ENCODE results near the gene APBB1. TPM values are rescaled to one million over a fixed set of nuclear protein-coding genes. Genes with fewer than 3 reads are reported as not detected.

APBB1 gene
- total RNA-seq, 4 donors from 2014 or later, result 17.0 to 24.1 (median 21.4) TPM

Other genes with a start within 250 kb of the APBB1 start
- gene OR52B2, start 248.8 kb downstream of the APBB1 start, total RNA-seq, result under 1 TPM in 1 of 4 donors, not detected in 3; 0.51 TPM
- gene OR52W1, start 219.9 kb downstream of the APBB1 start, total RNA-seq, result not detected
- not detected for gene C11orf42, start 213.5 kb downstream of the APBB1 start, total RNA-seq
- gene FHIP1B, start 184.5 kb downstream of the APBB1 start, total RNA-seq, result 10 to 100 TPM; 19.2 to 43.2 (median 31.3) TPM
- gene CNGA4, start 180.0 kb downstream of the APBB1 start, total RNA-seq, result not detected
- not detected for gene CCKBR, start 159.3 kb downstream of the APBB1 start, total RNA-seq
- gene CAVIN3, start 98.6 kb downstream of the APBB1 start, total RNA-seq, result 100 to 1,000 TPM in 2 of 4 donors, 10 to 100 TPM in 2; 34.9 to 158 (median 90.9) TPM
- gene SMPD1, start 28.6 kb downstream of the APBB1 start, total RNA-seq, result 10 to 100 TPM; 21.2 to 47.1 (median 25.8) TPM
- 1 to 10 TPM in 1 of 4 donors, under 1 TPM in 1, not detected in 2; 0.57 to 2.4 TPM for gene HPX, start 21.9 kb upstream of the APBB1 start, total RNA-seq
- 10 to 100 TPM; 11.9 to 22.0 (median 19.2) TPM for gene TRIM3, start 54.8 kb upstream of the APBB1 start, total RNA-seq
- gene ARFIP2, start 62.2 kb upstream of the APBB1 start, total RNA-seq, result 10 to 100 TPM; 34.2 to 50.7 (median 38.4) TPM
- gene TIMM10B, start 62.4 kb upstream of the APBB1 start, total RNA-seq, result 10 to 100 TPM; 28.2 to 37.4 (median 32.8) TPM
- 10 to 100 TPM in 3 of 4 donors, 1 to 10 TPM in 1; 9.9 to 30.3 (median 14.3) TPM for gene DNHD1, start 78.2 kb upstream of the APBB1 start, total RNA-seq
- 10 to 100 TPM in 2 of 4 donors, 1 to 10 TPM in 2; 8.8 to 15.4 (median 9.8) TPM for gene RRP8, start 184.5 kb upstream of the APBB1 start, total RNA-seq
- 100 to 1,000 TPM; 105 to 157 (median 119) TPM for gene ILK, start 184.7 kb upstream of the APBB1 start, total RNA-seq
- gene TAF10, start 193.1 kb upstream of the APBB1 start, total RNA-seq, result 10 to 100 TPM; 38.2 to 55.6 (median 40.3) TPM
- gene TPP1, start 200.3 kb upstream of the APBB1 start, total RNA-seq, result 100 to 1,000 TPM in 1 of 4 donors, 10 to 100 TPM in 3; 44.8 to 178 (median 93.7) TPM
- gene DCHS1, start 236.7 kb upstream of the APBB1 start, total RNA-seq, result 10 to 100 TPM in 3 of 4 donors, 1 to 10 TPM in 1; 7.0 to 23.7 (median 10.7) TPM